ENCODE data around the gene GAPDH.
A peak's percentile ranks its signal among the peaks of the same experiment; 100 is the strongest.
"Not testable (repeated sequence)": the region's sequence is repeated elsewhere in the genome, so short reads cannot be mapped to it uniquely, and the experiment has no call there.

The GAPDH gene

DNA sequence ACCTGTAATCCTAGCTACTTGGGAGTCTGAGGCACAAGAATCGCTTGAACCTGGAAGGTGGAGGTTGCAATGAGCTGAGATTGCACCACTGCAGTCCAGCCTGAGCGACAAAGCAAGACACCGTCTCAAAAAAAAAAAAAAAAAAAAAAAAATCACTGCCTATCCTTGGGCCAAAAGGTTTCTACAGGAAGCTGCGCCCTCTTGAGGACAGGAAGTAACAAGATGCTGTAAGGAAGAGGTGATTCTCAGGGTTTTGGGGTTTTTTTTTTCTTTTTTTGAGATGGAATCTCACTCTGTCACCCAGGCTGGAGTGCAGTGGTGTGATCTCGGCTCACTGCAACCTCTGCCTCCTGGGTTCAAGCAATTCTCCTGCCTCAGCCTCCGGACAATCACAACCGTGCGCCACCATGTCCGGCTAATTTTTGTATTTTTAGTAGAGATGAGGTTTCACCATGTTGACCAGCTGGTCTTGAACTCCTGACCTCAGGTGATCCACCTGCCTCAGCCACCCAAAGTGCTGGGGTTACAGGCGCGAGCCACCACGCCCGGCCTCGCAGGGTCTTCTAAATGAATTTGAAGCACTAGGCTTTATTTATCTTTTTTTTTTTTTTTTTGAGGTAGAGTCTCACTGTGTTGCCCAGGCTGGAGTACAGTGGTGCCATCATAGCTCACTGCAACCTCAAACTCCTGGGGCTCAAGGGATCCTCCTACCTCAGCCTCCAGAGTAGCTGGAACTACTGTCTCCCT is 23.9 kb downstream of the GAPDH start:
- DNase-seq (ENCODE audit: extremely low read depth in 1 of 2, low read depth in 1 of 2), result not testable (repeated sequence)

DNA sequence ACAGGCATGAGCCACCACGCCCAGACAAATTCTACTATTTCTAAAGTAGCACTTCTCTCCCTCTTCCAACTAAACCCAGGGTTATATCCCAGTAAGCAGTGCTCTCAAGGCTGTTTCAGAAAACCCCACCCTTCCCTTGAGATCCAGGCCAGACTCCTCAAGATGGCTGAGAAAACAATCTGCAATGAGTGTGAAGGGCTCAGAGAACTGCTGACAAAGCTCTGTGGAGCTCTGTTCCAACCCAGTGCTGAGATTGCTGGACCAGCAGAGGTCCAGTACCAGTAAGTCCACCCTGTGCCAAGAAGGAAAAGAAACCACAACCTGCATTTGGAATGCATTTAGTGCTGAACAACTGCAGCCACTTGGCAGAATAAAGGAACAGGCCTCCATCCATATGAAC is 25.2 kb downstream of the GAPDH start:
- no peak for DNase-seq (ENCODE audit: extremely low read depth in 1 of 2, low read depth in 1 of 2)

DNA sequence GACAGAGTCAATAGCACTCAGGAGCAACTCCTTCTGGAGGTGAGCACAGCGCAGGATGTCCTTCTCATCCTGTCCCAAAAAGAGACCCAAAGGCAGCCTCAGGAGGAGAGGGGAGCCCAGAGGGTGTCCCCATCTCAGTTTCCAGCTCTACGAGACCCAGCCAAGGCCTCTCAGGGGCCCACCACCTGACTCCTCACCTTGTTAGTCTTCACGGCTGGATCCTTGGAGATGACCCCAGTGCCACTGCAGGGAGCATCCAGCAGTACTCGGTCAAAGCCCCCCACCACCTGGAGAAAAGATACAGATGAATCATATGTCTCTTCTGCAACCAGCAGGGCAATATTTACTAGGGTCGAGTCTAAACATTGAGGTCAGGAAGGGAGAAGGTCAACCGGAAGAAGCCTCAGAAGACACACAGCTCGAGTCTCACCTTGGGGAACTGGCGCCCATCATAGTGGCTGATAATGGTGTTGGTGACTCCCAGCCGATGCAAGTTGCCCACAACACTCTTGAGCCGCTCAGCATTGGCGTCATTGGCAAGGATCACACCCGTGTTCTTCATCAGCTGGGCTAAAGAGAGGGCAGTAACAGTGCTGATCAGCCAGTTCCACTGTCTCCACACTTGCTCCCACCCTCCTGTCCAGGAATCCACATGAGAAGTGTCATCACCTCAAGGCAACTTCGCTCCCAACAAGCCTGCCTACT is 26.3 kb downstream of the GAPDH start:
- no peak for DNase-seq (ENCODE audit: extremely low read depth in 1 of 2, low read depth in 1 of 2)

GRCh38 chr12:6562881-6563280 is 28.6 kb downstream of the GAPDH start:
- DNase-seq (ENCODE audit: extremely low read depth in 1 of 2, low read depth in 1 of 2), result no peak

GRCh38 chr12:6563448-6564050 is 29.2 kb downstream of the GAPDH start:
- DNase-seq (ENCODE audit: extremely low read depth in 1 of 2, low read depth in 1 of 2), result peak in 1 of 2 donors; percentile 44

- DNase-seq (ENCODE audit: extremely low read depth in 1 of 2, low read depth in 1 of 2), result no peak
These were observed 32.9 kb downstream of the GAPDH start for GRCh38 chr12:6567112-6567670.

DNA sequence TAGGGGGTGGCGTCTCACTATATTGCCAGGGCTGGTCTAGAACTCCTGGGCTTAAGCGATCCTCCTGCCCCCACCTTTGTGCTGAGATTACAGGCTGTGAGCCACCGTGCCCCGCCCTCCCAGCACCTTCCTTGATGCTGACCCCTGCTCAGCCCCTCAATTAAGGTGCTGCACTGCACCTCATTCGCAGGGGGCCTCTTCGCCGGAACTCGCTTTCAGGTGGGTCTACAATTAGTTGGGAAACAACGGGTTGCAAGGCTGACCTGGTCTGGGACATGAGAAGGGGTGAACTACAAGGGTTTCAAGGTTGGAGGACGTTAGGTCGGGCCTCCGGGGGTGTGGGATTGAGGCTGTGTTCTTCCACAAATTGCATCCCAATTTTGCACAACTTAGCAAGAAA is 35.0 kb downstream of the GAPDH start:
- no peak for DNase-seq (ENCODE audit: extremely low read depth in 1 of 2, low read depth in 1 of 2)

DNA sequence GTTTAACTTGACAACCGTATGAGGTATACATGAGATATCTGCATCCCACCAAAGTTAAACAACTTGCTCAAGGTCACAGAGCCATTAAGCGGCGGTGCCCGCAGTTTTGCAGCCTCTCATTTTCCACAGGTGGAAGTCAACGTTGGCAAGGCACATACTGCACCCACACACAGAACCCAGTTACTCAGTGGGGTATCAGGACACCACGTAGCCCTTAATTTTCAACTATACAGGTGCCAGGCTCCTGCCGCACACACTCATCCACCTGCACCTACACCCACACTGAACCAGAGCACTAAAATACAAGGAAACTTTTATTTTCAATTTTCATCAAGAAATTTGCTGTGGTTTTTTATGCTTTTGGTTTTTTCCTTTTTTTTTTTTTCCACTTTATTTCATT is 35.5 kb downstream of the GAPDH start:
- DNase-seq (ENCODE audit: extremely low read depth in 1 of 2, low read depth in 1 of 2), result no peak

GRCh38 chr12:6570264-6570887 is 36.1 kb downstream of the GAPDH start:
- DNase-seq (ENCODE audit: extremely low read depth in 1 of 2, low read depth in 1 of 2), result peak in 1 of 2 donors; percentile 27

GRCh38 chr12:6573001-6573400 is 38.7 kb downstream of the GAPDH start:
- no peak for DNase-seq (ENCODE audit: extremely low read depth in 1 of 2, low read depth in 1 of 2)

- peak in 1 of 2 donors; percentile 34 for DNase-seq (ENCODE audit: extremely low read depth in 1 of 2, low read depth in 1 of 2)
These were observed 40.4 kb downstream of the GAPDH start for GRCh38 chr12:6574576-6575295.

DNA sequence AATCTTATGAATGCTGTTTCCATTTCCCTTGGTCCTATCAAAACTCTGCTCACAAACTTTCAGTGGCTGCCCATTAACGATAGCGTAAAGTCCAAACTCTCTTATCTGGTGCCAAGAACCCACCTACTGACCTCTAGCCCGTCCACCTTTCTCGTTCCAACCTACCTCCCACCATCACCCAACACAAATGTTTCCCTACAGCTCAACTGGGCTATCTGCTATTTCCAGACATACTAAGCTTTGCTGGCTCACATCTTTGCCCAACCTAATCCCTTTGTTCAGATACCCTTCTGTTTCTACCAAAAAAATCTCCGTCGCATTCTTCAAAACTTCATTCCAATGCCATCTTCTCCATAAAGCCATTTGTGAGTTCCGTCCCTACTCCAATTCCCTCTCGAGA is 41.3 kb downstream of the GAPDH start:
- no peak for DNase-seq (ENCODE audit: extremely low read depth in 1 of 2, low read depth in 1 of 2)

- no peak for DNase-seq (ENCODE audit: extremely low read depth in 1 of 2, low read depth in 1 of 2)
These were observed 47.9 kb downstream of the GAPDH start for GRCh38 chr12:6582196-6582595.

GRCh38 chr12:6582959-6583358 is 48.6 kb downstream of the GAPDH start:
- no peak for DNase-seq (ENCODE audit: extremely low read depth in 1 of 2, low read depth in 1 of 2)

GRCh38 chr12:6584293-6584692 is 50.0 kb downstream of the GAPDH start:
- no peak for DNase-seq (ENCODE audit: extremely low read depth in 1 of 2, low read depth in 1 of 2)

- DNase-seq (ENCODE audit: extremely low read depth in 1 of 2, low read depth in 1 of 2), result not testable (repeated sequence)
These were observed 52.3 kb downstream of the GAPDH start for GRCh38 chr12:6586569-6586968.
